PC-9 (cell line): ENCODE results near the gene C16orf95. TPM values are rescaled to one million over a fixed set of nuclear protein-coding genes. Genes with fewer than 3 reads are reported as not detected.

ENCODE experiments used
- BruUV-seq: library from RNA; stranded (reverse); fragments of 400-500 nt; replicated peaks from 2 replicates; lab custom pipeline; 2021; lab: Mats Ljungman, UMichigan
- CTCF ChIA-PET: fragments of 300-600 bp; sonication (Branson Sonifier 250); formaldehyde crosslinking; loops from one replicate; lab custom pipeline; 2022; ENCODE audit warnings: antibody characterized with exemption; lab: Charles Lee
- POLR2A ChIA-PET: fragments of 300-600 bp; sonication (Branson Sonifier 250); formaldehyde crosslinking; loops from one replicate; lab custom pipeline; 2022; ENCODE audit warnings: antibody characterized with exemption; ENCODE audit not compliant: unreplicated experiment; lab: Charles Lee
- DNase-seq, 2 experiments: peaks; one replicate each; pipeline versions ENCODE4 v3.0.0 to v3.0.0-alpha.2; 2015 to 2022; ENCODE audit warnings: mixed read lengths in 1 of 2
- H2AFZ ChIP-seq: fragments of 200-600 bp; sonication (generic); 2 replicates; pipeline ENCODE4 v1.8.1; 2017; ENCODE audit warnings: antibody characterized with exemption
- H3F3A ChIP-seq: fragments of 200-600 bp; sonication (generic); 2 replicates; pipeline ENCODE4 v1.8.1; 2017; ENCODE audit warnings: antibody characterized with exemption, mild to moderate bottlenecking, low read depth; ENCODE audit not compliant: insufficient read depth
- H3K27ac ChIP-seq: fragments of 200-600 bp; sonication (generic); 2 replicates; pipeline ENCODE4 v1.6.1; 2016; ENCODE audit warnings: mixed run types
- H3K27me3 ChIP-seq: fragments of 200-600 bp; sonication (generic); 2 replicates; pipeline ENCODE4 v1.6.1; 2016; ENCODE audit warnings: low read depth, mixed run types; ENCODE audit not compliant: insufficient read depth
- H3K36me3 ChIP-seq: fragments of 200-600 bp; sonication (generic); 2 replicates; pipeline ENCODE4 v1.6.1; 2016; ENCODE audit warnings: low read depth, mixed run types
- H3K4me1 ChIP-seq: fragments of 200-600 bp; sonication (generic); replicated peaks from 2 replicates; pipeline ENCODE4 v1.6.1; 2016; ENCODE audit warnings: mixed run types; ENCODE audit not compliant: insufficient read depth
- H3K4me2 ChIP-seq: fragments of 200-600 bp; sonication (generic); 2 replicates; pipeline ENCODE4 v1.6.1; 2017; ENCODE audit warnings: mixed run types
- H3K4me3 ChIP-seq: fragments of 200-600 bp; sonication (generic); 2 replicates; pipeline ENCODE4 v1.6.1; 2016; ENCODE audit warnings: mixed run types
- H3K79me2 ChIP-seq: fragments of 200-600 bp; sonication (generic); 2 replicates; pipeline ENCODE4 v1.6.1; 2017; ENCODE audit warnings: low read depth, mixed run types
- H3K9me2 ChIP-seq: fragments of 200-600 bp; sonication (generic); 2 replicates; pipeline ENCODE4 v1.8.1; 2017; ENCODE audit warnings: mild to moderate bottlenecking; ENCODE audit not compliant: insufficient read depth
- H3K9me3 ChIP-seq: fragments of 200-600 bp; sonication (generic); 2 replicates; pipeline ENCODE4 v1.8.1; 2016; ENCODE audit warnings: low read depth; ENCODE audit not compliant: insufficient read depth
- H4K20me1 ChIP-seq: fragments of 200-600 bp; sonication (generic); 2 replicates; pipeline ENCODE4 v1.8.1; 2017; ENCODE audit not compliant: insufficient read depth
- CTCF ChIP-seq: fragments of 200-600 bp; sonication (generic); conservative IDR thresholded peaks from 2 replicates; pipeline ENCODE4 v1.6.1; 2017; ENCODE audit warnings: mixed run types, antibody characterized with exemption, mild to moderate bottlenecking, moderate library complexity
- EZH2 ChIP-seq: fragments of 200-600 bp; sonication (generic); IDR thresholded peaks from 2 replicates; pipeline ENCODE4 v1.8.0; 2017; ENCODE audit warnings: antibody characterized with exemption, low read depth
- intact Hi-C: fragments of 100-400 bp; cut with micrococcal nuclease; formaldehyde crosslinking; loops from one replicate; pipeline ENCODE4 v1.10.0; 2022; ENCODE audit not compliant: unreplicated experiment
- total RNA-seq: library from RNA; stranded (reverse); gene quantifications from 2 replicates; pipeline ENCODE4 v1.2.3, GENCODE V29; 2021

Gene C16orf95
- total RNA-seq, 1 experiment from 2014 or later: 7.5 TPM

- no peaks in the 10 kb centered on the region for H4K20me1 ChIP-seq
- H3K4me3 ChIP-seq: no peak overlapping the region
- intact Hi-C loops: no loop called here
- H2AFZ ChIP-seq: no peak overlapping the region
- DNase-seq: no peak
- H3K36me3 ChIP-seq: no peaks in the 10 kb centered on the region
- no peak for TF ChIP-seq CTCF
- CTCF ChIA-PET: no interaction called here
- H3K27ac ChIP-seq: no peak overlapping the region
- no peaks in the 10 kb centered on the region for H3F3A ChIP-seq
- no peaks in the 10 kb centered on the region for H3K9me3 ChIP-seq
- no peaks in the 10 kb centered on the region for H3K27me3 ChIP-seq
- POLR2A ChIA-PET: no interaction called here
- no peaks in the 10 kb centered on the region for H3K4me1 ChIP-seq
- BruUV-seq: no TSS peak
- H3K9me2 ChIP-seq: no peaks in the 10 kb centered on the region
- H3K4me2 ChIP-seq: no peak overlapping the region
- no peaks in the 10 kb centered on the region for H3K79me2 ChIP-seq
These were observed 45.9 kb downstream of the C16orf95 start for GRCh38 chr16:87271256-87271655.

- no peaks in the 10 kb centered on the region for H3K27me3 ChIP-seq
- intact Hi-C loops: no loop called here
- POLR2A ChIA-PET: no interaction called here
- no peak overlapping the region for H3K4me3 ChIP-seq
- H3K27ac ChIP-seq: no peak overlapping the region
- no peaks in the 10 kb centered on the region for H3K79me2 ChIP-seq
- no peak for DNase-seq
- 0 out of 2 replicates have a peak, but pooled peaks cover 3% of the 10 kb centered on the region for H3F3A ChIP-seq
- H3K4me2 ChIP-seq: no peak overlapping the region
- no TSS peak for BruUV-seq
- H3K9me3 ChIP-seq: no peaks in the 10 kb centered on the region
- no peaks in the 10 kb centered on the region for H3K9me2 ChIP-seq
- CTCF ChIA-PET: no interaction called here
- no peaks in the 10 kb centered on the region for H4K20me1 ChIP-seq
- no peaks in the 10 kb centered on the region for H3K36me3 ChIP-seq
- TF ChIP-seq EZH2 (no peak), CTCF (no peak)
- no peak overlapping the region for H2AFZ ChIP-seq
- H3K4me1 ChIP-seq: peaks cover 16% of the 10 kb centered on the region
These were observed 49.6 kb downstream of the C16orf95 start for GRCh38 chr16:87267566-87267965.

GRCh38 chr16:87266846-87267245 is 50.3 kb downstream of the C16orf95 start:
- H2AFZ ChIP-seq: no peak overlapping the region
- BruUV-seq: no TSS peak

More at GRCh38 chr16:87266846-87267245, 50.3 kb downstream of the C16orf95 start:
- Histone ChIP-seq H3K9me3 (no peaks in the 10 kb centered on the region), H3K27me3 (no peaks in the 10 kb centered on the region), H4K20me1 (no peaks in the 10 kb centered on the region), H3K27ac (no peak overlapping the region), H3K36me3 (no peaks in the 10 kb centered on the region), H3K4me2 (no peak overlapping the region), H3K9me2 (no peaks in the 10 kb centered on the region), H3K79me2 (no peaks in the 10 kb centered on the region), H3K4me1 (peaks cover 19% of the 10 kb centered on the region), H3K4me3 (no peak overlapping the region), H3F3A (0 out of 2 replicates have a peak, but pooled peaks cover 3% of the 10 kb centered on the region)
- ChIA-PET CTCF (no interaction called here), POLR2A (interaction anchor here (0.6 kb wide), 1 partner anchor 41 kb away, joined by 7 read pairs; no protein-coding TSS in a partner anchor)
- no peak for TF ChIP-seq CTCF
- TF ChIP-seq EZH2: no peak
- intact Hi-C loops: no loop called here
- DNase-seq: no peak
